GM13977 (cell line): ENCODE measurements around the gene GPX2.

Experiments used
- DNase-seq: peaks from one replicate; pipeline ENCODE4 v3.0.0; 2012; ENCODE audit warnings: low spot score
- CTCF ChIP-seq: IDR thresholded peaks from 2 replicates; pipeline ENCODE4 v1.5.1; 2012; ENCODE audit warnings: mild to moderate bottlenecking, control low read depth; ENCODE audit not compliant: insufficient read depth; ENCODE audit errors: extremely low read depth, missing control alignments
- in situ Hi-C: fragments of 300-500 bp; cut with MboI; formaldehyde crosslinking; loops from one replicate; pipeline ENCODE4 v1.12.0; 2022; ENCODE audit warnings: low sequenced_read_pairs, low pct_unique_long_range_greater_than_20kb, mixed read lengths, inconsistent platforms; ENCODE audit not compliant: unreplicated experiment

GPX2 gene

GRCh38 chr14:64950889-64951288 is 8.3 kb upstream of the GPX2 start:
- no peak for TF ChIP-seq CTCF
- DNase-seq: no peak
- in situ Hi-C loops: no loop called here

- no peak for DNase-seq
- no peak for TF ChIP-seq CTCF
- in situ Hi-C loops: no loop called here
These were observed 6.2 kb upstream of the GPX2 start for GRCh38 chr14:64948612-64949210.

GRCh38 chr14:64947710-64948611 is 5.4 kb upstream of the GPX2 start:
- no peak for DNase-seq
- TF ChIP-seq CTCF: no peak
- in situ Hi-C loops: no loop called here

- no peak for DNase-seq
- in situ Hi-C loops: no loop called here
- no peak for TF ChIP-seq CTCF
These were observed 3.9 kb upstream of the GPX2 start for GRCh38 chr14:64946310-64947045.

GRCh38 chr14:64945431-64946178 is 3.1 kb upstream of the GPX2 start:
- DNase-seq: no peak
- in situ Hi-C loops: no loop called here
- TF ChIP-seq CTCF: no peak

GRCh38 chr14:64944861-64945260 is 2.3 kb upstream of the GPX2 start:
- TF ChIP-seq CTCF: no peak
- DNase-seq: no peak
- in situ Hi-C loops: no loop called here
